OCI-LY3 (cell line): ENCODE measurements around the gene TECPR1.

ENCODE experiments used
- EZH2phosphoT487 ChIP-seq: fragments of 200-600 bp; shearing (Covaris generic); IDR thresholded peaks from 2 replicates; pipeline ENCODE4 v1.6.1; 2018; ENCODE audit warnings: antibody characterized with exemption, mixed run types, low read depth
- TF ChIP-seq, protein P1 (sequence below): fragments of 200-600, 300-600 bp; sonication (generic); IDR thresholded peaks from 2 replicates; pipeline ENCODE4 v1.5.1; 2014; ENCODE audit warnings: antibody characterized with exemption, low read length, low read depth

DNA sequence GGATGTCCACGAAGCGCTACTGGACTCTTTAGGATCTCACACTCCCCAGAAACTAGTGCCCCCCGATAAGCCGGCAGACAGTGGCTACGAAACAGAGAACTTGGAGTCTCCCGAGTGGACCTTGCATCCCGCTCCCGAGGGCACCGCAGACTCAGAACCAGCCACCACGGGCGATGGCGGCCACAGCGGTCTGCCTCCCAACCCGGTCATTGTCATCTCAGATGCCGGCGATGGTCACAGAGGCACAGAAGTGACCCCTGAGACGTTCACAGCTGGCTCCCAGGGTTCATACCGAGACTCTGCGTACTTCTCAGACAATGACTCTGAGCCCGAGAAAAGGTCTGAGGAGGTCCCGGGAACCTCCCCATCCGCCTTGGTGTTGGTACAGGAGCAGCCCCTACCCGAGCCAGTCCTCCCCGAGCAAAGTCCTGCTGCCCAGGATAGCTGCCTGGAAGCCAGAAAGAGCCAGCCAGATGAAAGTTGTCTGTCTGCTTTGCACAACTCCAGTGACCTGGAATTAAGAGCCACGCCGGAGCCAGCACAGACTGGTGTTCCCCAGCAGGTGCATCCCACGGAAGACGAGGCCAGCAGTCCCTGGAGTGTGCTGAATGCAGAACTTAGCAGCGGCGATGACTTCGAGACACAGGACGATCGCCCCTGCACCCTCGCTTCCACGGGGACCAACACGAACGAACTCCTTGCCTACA lies 58.4 kb downstream of the TECPR1 start:
- TF ChIP-seq, protein P1, sequence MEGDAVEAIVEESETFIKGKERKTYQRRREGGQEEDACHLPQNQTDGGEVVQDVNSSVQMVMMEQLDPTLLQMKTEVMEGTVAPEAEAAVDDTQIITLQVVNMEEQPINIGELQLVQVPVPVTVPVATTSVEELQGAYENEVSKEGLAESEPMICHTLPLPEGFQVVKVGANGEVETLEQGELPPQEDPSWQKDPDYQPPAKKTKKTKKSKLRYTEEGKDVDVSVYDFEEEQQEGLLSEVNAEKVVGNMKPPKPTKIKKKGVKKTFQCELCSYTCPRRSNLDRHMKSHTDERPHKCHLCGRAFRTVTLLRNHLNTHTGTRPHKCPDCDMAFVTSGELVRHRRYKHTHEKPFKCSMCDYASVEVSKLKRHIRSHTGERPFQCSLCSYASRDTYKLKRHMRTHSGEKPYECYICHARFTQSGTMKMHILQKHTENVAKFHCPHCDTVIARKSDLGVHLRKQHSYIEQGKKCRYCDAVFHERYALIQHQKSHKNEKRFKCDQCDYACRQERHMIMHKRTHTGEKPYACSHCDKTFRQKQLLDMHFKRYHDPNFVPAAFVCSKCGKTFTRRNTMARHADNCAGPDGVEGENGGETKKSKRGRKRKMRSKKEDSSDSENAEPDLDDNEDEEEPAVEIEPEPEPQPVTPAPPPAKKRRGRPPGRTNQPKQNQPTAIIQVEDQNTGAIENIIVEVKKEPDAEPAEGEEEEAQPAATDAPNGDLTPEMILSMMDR: no peak
- TF ChIP-seq EZH2phosphoT487: no peak
